ENCODE measurements around the gene ZNF606.
A peak's percentile ranks its signal among the peaks of the same experiment; 100 is the strongest.

ZNF606 gene

DNA sequence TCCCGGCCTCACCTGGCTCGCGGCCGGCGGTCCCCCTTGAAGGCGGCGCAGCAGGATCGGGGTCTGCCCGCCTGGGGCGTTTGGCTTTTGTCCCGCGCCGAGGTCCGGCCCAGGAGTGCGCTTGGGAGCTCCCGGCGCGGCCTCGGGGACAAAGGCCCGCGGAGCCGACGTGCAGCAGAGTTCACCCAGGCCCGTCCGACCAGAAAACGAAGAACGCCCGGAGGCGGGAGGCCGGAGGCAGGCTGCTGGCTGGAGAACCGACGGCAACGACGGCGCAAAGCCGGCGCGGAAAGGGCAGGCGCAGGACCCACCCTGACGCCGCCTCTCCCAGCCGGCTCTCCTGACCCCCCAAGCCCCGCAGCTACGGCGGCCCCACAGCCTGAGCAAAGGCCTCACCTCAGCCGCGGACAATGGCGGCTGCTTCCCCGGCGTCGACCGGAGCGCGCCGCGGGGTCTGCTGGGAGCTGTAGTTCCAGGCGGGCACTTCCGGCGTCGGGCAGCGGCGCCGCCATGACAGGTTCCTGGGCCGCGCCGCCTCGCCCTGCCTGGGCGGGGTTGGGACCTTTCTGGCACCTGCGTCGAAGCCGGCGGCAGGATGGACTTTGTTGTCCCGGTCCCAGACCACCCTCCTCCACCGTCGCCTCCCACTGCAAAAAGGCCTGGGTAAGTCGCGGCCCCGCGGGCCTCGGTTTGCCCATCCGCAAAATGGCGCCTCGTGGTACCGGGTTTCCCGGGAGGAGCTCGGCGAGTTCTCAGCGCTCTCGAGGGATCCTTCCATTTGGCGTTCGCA, at the start of gene ZNF606:
TSS of gene ZNF606 (minus strand) at position 437 of the 790 bp plus-strand sequence. CDS start 1,501 bp downstream, outside the sequence.
- DNase-seq, result peak; percentile 66

DNA sequence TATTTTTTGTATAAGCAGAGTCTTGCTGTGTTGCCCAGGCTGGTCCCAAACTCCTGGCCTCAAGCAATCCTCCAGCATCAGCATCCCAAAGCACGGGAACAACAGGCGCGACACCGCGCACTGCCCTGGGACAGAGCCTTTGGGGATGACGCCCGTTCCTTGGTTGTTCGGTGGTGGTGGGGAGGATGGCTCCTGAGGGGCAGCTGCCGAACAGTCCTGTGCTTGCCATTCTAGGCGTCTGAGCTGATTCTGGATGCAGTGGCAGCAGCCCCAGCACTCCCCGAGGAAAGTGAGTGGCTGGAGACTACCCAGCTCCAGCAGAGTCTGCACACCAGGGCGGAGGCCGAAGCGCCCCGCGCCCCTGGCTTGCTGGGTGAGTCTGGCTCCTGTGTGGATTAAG, 49.6 kb upstream of the ZNF606 start:
- no peak for DNase-seq

DNA sequence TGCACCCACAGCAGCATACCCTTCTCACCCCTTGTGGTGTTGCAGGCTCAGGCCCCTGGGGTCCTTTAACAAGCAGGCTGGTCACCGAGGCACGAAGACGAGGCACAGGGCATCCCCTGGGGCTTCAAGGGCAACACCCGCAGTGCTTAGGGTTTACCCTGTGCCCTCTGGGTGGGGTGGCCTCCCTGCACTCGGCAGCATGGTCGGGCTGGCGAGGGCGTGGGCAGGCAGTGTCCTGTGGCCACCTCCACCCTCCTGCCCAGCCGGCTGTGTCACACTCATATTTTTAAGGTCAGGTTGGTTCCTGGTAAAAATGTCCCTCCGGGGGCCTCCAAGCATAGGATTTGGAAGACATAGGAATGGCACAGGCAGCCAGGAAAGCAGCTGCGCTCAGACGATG, 45.1 kb upstream of the ZNF606 start:
- no peak for DNase-seq

DNA sequence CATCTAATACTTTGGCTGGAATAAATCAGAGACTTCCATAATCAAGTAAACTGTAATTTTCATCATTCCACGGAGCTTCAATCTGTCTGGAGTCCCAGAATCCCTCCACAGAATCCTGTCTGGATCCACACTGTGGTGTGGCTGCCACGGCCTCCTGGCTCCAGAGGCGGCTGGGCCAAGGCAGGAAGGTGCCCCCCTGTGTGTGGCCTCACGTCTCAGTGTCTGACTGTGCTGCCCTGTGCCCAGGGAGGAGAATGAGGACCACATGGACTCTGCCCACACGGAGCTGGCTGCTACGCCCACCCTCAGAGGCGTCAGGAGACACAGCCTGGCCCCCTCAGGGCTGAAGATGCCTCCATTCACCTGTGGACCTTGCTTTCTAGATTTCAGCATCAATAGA, 44.2 kb upstream of the ZNF606 start:
- no peak for DNase-seq

DNA sequence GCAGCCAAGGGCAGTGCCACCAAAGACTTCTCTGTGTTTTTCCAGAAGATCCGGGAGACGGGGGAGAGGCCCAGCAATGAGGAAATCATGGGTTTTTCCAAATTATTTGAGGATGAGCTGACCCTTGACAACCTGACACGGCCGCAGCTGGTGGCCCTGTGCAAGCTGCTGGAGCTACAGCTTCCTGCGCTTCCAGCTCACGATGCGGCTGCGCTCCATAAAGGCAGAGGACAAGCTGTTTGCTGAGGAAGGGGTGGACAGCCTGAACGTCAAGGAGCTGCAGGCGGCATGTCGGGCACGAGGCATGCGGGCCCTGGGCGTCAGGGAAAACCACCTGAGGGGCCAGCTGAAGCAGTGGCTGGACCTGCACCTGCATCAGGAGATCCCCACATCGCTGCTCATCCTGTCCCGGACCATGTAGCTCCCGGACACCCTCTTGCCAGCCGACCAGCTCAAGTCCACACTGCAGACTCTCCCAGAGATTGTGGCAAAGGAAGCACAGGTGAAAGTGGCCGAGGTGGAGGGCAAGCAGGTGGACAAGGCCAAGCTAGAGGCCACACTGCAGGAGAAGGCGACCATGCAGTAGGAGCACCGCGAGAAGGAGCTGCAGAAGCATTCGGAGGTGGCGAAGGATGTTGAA, 42.9 kb upstream of the ZNF606 start:
- DNase-seq, result no peak

DNA sequence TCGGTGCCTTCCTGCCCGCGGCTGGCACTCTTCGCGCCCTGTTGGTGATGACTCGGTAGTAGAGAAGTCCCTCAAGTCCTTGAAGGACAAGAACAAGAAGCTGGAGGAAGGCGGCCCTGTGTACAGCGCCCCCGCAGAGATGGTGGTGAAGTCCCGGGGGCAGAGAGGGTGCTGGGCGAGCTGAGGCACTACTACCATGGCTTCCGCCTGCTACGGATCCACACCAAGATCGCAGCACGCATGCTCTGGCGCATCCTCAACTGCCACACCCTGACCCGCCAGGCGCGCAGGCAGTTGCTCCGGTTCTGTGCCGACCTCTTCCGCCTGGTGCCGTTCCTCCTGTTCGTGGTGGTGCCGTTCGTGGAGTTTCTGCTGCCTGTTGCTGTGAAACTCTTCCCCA, 42.3 kb upstream of the ZNF606 start:
- no peak for DNase-seq

DNA sequence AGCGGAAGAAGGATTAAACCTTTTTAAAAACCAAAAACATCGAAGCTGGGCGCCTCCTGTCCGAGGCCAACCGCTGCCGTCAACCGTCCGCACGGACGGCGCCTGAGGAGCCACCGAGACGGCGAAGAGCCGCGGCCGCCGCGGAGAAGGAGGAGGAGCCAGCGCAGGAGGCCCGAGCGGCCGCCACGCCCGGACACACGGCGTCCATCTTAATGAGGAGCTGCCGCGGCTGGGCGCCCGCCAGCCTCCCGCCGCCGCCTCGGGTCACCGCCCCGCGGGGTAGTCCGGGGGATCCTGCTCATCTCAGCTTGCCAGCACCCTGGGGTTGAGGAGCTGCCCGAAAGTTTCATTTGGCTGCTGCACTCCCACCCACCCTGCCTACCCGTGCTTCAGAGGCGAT, 41.8 kb upstream of the ZNF606 start:
- no peak for DNase-seq

DNA sequence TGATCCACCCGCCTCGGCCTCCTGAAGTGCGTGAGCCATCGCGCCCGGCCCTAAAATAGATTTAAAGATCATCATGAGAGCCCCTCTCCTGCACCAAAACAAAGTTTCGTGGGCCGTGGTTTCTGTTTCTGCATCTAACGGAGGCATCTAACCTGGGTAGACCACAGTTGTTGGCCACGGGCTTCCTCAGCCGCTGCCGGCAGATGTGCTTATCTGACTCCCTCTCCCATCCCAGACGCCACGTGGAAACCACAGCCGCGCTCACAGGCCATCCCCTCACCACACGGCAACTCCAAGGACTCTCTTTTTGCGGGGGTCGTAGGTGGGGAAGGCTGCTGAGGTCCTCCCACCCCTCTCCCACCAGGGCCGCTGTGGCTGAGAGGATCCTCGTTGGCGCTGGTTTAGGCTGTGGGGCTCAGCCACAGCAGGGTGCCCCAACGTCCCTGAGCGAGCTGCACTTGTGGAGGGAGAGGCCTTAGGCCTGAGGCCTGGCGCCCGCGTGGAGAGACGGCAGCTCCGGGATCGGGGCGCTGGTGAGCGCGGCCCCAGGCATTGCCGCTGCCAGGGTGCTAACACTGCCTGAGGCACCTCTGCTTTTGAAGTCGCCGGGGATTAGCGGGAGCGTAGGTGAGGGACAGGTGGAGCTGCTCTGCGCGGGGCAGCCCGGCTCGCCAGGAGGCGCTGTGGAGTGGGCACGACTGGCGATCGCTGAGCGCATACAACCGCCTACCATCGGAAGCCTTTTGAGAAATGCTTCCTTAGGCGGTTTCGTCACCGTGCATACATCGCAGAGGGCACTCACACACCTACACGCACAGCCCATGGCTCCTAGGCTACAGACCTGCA, 40.1 kb upstream of the ZNF606 start:
- DNase-seq, result no peak

DNA sequence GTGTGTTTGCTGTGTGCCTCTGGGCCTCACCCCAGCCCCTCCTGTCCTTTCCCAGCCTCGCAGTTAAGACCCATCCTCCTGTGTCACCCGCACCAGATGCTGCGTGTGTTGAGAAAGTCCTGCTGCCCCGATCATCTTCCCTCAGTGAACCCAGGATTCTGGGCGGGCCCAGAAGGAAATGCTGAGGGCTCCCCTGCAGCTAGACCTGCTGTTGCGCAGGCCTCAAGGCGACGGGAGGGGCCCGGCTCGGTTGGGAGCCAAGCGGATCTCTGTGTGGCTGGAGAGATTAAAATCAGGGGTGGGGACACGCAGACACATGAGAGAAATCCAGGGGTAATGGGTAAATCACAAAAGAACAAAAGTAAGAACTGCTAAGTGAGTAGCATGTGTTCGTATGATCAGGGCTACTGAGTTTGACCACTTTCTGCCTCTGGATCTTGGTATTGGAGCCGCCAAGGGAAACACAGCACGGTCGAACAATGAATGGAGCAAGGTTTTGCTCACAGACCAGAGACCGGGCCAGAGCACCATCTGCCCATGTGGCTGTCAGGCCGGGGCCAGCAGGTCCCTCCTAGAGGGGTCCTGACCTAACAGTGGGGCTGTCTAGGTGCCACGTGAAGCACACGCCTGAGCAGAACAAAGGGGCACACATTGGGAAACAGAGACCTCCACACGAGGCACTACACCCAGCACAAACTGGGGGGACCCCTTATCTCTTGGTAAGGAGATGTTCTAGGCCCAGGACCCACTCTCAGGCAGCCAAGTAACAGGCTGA, 38.3 kb upstream of the ZNF606 start:
- DNase-seq, result no peak

DNA sequence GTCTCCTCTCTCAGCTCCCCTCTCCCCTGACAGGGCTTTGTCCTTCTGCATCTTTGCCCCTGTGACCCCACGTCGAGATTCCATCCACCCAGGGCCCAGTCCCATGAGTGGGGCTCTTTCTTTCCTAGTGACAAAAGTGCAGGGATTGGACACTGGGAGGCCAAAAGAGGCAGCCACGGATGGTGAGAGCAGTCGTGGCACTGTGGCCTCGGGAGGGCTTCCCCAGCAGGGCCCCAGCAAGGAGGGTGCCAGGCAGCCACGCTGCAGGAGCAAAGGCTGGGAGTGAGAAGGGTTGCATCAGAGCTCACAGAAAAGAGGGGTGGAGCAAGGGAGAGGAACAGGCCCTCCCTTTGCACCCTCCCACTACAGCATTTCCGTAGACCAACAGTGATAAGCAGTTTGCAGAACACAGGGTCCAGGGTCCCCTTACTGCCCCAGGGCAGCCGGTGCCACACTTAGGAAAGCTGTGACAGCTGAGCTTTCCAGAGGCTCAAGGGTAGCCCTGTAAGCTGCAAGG, 36.1 kb upstream of the ZNF606 start:
- DNase-seq, result no peak

DNA sequence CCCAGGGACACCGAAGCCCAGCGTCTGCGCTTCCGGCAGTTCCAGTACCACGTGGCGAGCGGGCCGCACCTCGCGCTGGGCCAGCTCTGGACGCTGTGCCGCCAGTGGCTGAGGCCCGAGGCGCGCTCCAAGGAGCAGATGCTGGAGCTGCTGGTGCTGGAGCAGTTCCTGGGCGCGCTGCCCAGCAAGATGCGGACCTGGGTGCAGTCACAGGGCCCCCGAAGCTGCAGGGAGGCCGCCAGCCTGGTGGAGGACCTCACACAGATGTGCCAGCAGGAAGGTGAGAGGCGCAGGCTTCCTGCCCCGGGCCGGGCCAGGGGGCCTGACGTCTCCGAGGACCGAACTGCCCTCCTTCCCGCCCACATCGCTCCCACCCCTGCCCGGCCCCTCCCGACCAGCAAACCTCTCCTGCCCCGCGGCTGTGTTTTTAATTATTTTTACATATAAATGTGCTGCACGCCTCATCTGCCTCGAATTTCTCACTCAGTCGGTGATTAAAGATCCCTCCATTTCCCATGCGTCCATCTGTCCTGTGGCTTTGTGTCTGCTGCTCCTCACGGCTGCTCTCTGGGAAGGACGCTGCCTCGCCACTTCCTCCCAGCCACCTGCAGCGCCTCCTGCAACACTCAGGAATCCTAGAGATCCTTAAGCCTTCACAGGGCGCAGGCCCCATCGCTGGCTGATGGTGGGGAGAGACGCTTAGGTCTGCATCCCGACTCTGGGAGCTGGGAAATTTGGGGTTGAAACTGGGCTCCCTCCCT, 35.5 kb upstream of the ZNF606 start:
- DNase-seq, result no peak

DNA sequence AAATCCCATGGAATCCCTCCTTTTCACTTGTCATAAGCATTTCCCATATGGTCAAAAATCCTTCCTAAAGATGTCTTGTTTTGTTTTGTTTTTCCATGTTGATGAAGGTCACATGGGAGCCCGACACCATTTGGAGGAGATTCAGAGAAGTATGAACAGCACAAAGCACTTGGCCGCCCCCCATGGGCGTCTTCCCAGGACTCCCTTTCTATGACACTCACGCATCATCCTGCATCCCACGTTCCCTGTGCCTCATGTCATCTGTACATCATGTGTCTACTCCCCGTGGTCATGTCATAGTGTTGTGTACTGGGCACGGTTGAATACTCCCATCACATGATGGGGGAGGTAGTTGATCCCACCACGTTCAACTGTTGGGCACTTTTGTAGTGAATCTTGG, 33.2 kb upstream of the ZNF606 start:
- DNase-seq, result no peak

DNA sequence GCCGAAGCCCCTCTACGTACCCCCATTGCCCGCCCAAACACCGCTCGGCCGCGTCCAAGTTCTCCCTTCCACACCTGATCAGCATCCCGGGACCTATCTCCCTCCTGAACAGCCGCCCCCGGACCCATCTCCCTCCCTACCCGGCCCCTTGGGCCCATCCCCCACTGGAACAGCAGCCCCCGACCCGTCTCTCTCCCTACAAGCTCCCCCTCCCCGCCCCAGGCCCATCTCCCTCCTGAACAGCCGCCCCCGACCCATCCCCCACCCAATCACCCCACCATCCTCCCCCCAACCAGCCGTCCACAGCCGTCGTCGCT, 31.8 kb upstream of the ZNF606 start:
- DNase-seq, result no peak

DNA sequence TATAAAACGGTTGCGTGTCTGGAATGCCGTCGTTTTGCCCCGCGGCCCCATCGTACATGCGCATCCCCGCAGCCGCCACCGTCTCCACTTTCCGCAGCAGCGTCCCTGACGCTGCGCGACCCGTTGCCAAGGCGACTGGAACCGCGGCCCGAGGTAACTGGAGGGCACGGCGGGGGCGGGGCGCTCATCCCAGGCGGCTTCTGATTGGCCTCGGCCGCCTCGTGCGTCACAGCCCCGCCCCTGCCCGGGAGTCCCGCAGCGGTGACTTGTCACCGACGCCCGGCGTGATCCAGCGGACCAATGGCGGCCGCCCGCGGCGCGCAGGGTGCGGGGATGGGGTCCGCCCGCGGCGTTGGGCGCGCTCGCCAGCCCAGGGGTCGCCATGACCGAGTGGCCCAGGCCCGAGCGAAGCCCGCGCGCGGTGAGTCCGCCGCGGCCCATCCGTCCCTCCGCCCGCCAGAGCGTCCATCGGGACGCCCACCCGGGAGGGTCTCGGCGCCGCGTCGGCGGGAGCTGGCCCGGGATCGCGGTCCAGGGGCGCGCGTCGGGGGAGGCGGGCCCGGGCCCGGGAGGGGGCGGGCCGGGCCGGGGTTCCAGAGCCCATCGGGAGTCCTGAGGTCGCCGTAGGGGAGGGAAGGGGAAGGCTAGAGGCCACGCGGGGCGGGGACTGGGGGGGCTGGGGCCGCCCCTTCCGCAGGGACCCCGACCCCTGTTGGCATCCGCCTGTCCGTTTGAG, 31.3 kb upstream of the ZNF606 start, which contains the start of gene ZSCAN1:
TSS of gene ZSCAN1 (plus strand) at position 285 of the 736 bp plus-strand sequence. CDS start 3,812 bp downstream, outside the sequence.
- no peak for DNase-seq

DNA sequence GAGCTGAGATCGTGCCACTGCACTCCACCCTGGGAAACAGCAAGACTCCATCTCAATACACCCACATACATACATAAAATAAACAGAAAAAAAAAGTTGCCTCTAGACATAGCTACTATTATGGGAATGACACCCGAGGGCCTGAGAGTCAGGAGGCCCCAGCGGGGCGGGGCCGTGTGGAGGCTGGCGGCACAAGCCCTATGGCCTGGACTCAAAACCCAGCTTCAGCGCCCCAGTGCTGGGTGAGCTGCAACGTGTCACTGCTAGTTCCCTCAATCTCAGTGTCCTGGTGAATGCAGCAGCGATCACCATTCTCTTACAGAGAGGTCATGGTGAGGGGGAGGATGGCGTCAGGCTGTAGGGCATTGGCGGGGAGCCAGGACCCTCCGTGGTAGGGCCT, 22.0 kb upstream of the ZNF606 start:
- no peak for DNase-seq

DNA sequence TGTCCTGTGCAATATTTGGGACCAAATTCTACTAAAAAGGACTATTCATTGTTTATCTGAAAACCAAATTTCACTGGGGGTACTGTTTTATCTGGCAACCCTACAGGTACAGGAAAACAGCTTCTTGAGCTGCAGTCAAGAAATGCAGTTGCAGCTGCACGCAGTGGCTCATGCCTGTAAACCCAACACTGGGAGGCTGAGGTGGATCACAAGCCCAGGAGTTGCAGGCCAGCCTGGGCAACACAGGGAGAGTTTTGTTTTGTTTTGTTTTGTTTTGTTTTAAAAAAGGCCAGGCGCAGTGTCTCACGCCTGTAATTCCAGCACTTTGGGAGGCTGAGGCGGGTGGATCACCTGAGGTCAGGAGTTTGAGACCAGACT, 19.7 kb upstream of the ZNF606 start:
- no peak for DNase-seq

DNA sequence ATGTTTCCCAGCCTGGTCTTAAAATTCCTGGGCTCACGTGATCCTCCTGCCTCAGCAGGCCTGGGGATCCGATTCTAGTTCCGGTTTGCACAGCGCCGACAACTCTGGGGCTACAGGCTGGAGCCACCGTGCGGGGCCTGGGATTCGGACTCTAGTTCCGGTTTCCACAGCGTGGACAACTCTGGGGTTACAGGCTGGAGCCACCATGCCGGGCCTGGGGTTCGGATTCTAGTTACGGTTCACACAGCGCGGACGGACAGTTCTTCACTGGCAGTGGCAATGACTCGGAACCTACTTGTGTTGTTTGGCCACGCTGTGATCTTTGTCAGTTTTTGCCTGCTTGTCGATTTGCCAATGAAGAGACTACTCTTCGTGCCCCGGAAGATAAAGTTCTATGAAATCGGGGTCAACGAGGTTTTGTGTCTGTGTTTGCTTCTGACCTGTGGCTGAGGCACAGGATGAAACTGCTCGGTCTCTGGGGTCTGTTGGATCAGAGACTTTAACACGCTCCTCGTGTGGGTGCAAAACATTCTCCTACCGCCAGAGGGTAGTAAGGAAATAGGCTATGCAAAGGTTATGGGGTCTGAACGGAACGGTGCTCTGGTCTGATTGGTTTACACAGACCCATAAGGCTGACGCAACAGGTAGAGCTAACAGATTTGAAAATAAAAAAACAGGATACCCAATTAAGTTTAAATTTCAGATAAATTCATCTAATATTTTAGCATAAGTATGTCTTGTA, 19.1 kb upstream of the ZNF606 start:
- no peak for DNase-seq

DNA sequence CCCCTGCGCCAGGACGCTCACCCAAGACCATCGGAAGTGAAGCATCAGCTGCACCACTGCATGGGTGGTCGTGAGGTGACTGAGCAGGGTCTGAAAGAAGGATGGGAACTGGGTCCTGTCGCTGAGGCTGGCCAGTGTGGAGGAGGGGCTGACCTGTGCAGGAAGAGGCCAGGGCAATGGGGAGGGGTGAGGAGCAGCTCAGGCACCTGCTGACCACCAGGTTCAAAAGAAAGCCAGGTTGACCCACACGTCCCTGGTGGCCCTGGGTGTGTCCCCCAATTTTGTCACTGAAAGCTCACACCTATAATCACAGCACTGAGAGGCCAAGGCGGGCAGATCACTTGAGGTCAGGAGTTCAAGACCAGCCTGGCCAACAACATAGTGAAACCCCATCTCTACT, 17.5 kb upstream of the ZNF606 start:
- DNase-seq, result no peak

DNA sequence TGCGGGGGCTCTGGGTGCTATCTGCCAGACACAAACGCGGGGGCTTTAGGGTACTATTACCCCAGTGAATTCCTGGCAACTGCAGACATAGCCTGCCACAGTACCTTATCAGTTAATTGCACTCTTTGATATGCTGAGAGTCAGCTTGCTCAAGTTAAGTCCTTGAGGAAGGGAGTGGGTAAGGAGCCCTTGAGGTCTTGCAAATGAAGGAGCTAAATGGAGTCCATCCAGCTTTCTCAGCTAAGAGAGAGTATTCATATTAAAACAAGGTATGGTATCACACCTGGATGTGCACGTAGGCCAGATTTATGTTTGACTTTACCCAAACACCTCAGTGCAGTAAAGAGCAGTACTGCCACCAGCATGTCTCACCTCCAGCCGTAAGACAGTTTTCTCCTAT, 11.5 kb upstream of the ZNF606 start:
- DNase-seq, result no peak

DNA sequence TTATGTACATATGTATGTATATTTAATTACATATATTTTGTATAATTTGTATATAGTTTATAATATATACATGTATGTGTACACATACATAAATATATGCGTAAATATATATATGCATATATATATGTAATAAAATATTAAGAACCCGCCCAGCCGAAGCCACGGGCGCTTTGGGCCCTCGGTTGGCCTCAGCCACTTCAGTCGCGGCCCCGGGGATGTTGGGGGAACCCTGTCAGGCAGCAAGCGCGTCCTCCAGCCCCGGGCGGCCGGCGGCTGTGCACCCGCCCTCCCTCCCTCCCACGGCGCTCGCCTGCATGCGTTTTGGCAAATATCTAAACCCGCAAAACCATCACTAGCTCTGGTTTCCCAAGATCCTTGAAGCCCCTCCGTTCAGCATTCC, 7.9 kb upstream of the ZNF606 start:
- no peak for DNase-seq
